ENCODE measurements around the gene INPP4B.

Gene INPP4B

DNA sequence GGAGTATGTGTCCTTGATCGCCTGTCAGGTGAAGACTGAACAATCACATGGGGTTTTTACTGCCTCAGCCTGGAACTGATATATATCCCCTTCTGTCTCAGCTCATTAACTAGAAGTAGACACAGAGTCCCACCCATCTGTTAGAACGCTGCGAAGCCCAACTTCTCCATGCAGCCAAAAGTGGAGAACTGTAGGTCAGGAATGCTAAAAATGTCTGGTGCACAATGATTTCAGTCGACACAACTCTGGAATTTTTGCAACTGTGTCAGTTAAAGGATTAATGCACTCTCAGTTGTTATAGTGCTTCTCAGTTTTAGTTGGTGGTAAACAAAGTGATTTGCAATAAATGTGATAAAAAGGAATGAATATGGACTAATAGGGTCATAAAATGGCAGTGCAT lies 287.2 kb downstream of the INPP4B start:
- no peak overlapping the region for H3K4me3 ChIP-seq (ENCODE audit: low read length)
- peak; percentile 81 for DNase-seq (ENCODE audit: low read depth)
- TF ChIP-seq, protein P1, sequence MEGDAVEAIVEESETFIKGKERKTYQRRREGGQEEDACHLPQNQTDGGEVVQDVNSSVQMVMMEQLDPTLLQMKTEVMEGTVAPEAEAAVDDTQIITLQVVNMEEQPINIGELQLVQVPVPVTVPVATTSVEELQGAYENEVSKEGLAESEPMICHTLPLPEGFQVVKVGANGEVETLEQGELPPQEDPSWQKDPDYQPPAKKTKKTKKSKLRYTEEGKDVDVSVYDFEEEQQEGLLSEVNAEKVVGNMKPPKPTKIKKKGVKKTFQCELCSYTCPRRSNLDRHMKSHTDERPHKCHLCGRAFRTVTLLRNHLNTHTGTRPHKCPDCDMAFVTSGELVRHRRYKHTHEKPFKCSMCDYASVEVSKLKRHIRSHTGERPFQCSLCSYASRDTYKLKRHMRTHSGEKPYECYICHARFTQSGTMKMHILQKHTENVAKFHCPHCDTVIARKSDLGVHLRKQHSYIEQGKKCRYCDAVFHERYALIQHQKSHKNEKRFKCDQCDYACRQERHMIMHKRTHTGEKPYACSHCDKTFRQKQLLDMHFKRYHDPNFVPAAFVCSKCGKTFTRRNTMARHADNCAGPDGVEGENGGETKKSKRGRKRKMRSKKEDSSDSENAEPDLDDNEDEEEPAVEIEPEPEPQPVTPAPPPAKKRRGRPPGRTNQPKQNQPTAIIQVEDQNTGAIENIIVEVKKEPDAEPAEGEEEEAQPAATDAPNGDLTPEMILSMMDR (conservative IDR thresholded peaks at IDR 0.05; ENCODE audit: low read length), result no peak

DNA sequence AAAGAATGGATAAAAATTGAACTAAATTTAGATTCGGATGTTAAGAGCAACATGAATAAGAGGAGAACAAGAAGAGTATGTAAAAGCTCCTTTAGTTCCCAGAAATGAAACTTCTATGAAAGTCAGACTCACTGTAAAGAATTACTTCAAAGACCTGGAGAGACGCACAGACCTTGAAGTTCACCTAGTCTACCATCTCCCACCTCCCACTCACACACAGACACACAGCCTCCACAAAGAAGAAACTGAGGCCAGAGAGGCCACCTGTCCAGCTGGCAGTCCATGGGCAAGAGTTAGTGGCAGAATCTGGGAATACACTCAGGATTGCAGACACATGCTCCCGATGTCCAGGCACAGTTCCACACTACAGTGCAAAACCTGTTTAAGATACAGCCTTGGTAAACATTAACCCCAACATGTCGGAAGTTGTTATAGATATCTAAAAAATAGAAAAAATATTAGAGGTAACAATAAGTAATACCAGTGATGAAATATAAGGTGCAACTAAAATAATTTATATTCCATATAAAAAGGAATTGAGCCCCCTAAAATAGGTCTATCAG lies 288.8 kb downstream of the INPP4B start:
- TF ChIP-seq, protein P1 (conservative IDR thresholded peaks at IDR 0.05; ENCODE audit: low read length), result no peak
- no peak for DNase-seq (ENCODE audit: low read depth)
- H3K4me3 ChIP-seq (ENCODE audit: low read length), result no peak overlapping the region

DNA sequence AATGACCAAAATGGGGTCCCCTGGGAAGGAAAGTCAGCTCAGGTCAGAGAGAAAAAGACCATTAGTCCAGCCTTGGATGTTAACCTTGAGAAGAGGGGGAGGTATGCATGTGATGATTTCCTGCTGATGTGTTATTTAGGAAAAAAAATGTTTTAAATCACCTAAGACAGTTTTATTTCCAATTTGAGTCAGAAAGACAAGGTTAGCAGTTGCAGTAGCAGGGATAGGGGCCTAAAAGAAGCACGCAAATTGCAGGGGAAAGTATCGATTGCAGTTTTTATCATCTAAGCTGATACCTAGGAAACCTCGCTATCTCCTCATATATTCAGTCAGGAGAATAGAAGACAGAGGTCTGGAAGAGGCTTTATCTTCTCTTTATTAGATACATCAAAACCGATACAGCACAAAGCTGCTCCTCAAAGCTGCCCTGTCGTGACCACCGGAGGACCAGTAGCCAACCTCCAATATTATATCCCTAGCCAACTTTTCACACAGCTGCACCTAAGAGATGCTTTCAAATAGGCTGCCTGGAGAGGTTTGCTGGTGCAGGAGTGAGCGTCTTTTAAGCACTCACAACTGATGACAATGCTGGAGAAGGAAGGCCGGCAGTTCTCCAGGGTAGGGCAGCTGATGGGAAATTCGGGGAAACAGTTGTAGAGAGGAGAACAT lies 289.4 kb downstream of the INPP4B start:
- DNase-seq (ENCODE audit: low read depth), result no peak
- H3K4me3 ChIP-seq (ENCODE audit: low read length), result no peak overlapping the region
- TF ChIP-seq, protein P1 (conservative IDR thresholded peaks at IDR 0.05; ENCODE audit: low read length), result no peak

DNA sequence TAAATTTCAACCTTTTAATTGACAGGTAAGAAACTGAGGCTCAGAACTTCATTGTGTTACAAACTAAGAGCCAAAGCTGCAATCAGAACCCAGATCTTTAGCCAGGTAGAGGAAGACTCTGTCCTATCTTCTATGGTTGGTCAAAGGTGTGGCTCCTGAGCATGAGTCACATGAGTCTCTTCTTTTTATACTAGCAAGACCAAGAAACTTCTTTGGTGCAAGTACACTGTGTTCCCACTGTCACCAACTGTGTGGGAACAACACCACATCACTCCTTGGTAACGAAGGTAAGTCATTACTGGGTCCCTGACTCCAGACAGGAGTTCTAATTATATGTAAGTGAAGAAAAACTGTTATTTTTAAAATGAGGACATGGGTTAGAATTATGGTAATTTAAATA lies 290.1 kb downstream of the INPP4B start:
- TF ChIP-seq, protein P1 (conservative IDR thresholded peaks at IDR 0.05; ENCODE audit: low read length), result no peak
- no peak overlapping the region for H3K4me3 ChIP-seq (ENCODE audit: low read length)

DNA sequence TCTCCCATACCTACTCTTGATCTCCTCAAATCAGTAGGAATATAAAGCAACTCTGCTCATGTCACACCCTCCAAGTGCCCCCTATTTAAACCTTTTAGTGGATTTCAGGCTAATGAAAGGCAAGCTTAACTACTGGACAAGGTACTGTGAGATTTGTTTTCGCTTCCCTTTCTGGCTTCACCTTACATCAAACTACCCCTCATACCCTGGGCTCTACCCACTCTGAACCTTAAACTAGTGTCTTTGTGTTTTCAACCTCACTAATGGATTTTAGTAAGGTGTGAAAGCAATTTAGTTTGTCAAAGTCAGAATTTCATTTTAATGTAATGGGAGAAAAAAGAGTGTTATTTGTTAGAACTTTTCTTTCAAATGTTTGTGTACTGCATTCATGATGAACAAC lies 291.7 kb downstream of the INPP4B start:
- H3K4me3 ChIP-seq (ENCODE audit: low read length), result no peak overlapping the region
- TF ChIP-seq, protein P1 (conservative IDR thresholded peaks at IDR 0.05; ENCODE audit: low read length), result no peak
- no peak for DNase-seq (ENCODE audit: low read depth)

More for the DNA sequence above, 290.1 kb downstream of the INPP4B start:
- no peak for DNase-seq (ENCODE audit: low read depth)

- no peak overlapping the region for H3K4me3 ChIP-seq (ENCODE audit: low read length)
- no peak for DNase-seq (ENCODE audit: low read depth)
- TF ChIP-seq, protein P1 (conservative IDR thresholded peaks at IDR 0.05; ENCODE audit: low read length), result no peak
Observed at GRCh38 chr4:142551517-142552305, 294.4 kb downstream of the INPP4B start.
